K562 (cell line): ENCODE measurements around the gene C1orf167. TPM values are rescaled to one million over a fixed set of nuclear protein-coding genes. Genes with fewer than 3 reads are reported as not detected.

Experiments used
- BCOR ChIP-seq: fragments of 450-650 bp; IDR thresholded peaks from 2 replicates; pipeline ENCODE4 v1.6.1; 2016
- CCNT2 ChIP-seq: IDR thresholded peaks from 2 replicates; pipeline ENCODE4 v1.6.1; 2011; ENCODE audit warnings: borderline replicate concordance, low read depth, mild to moderate bottlenecking, moderate library complexity, mixed read lengths, low read length; ENCODE audit not compliant: insufficient read length; ENCODE audit errors: extremely low read depth
- CHD1 ChIP-seq: fragments of 200-600 bp; sonication (generic); IDR thresholded peaks from one replicate; pipeline ENCODE4 v1.6.1; 2012; ENCODE audit warnings: mild to moderate bottlenecking, moderate library complexity, low read length, inconsistent platforms
- CLOCK ChIP-seq: fragments of 250-450 bp; sonication (Bioruptor Pico); IDR thresholded peaks from 2 replicates; pipeline ENCODE4 v1.4.0; 2020; ENCODE audit warnings: mild to moderate bottlenecking, moderate library complexity, borderline replicate concordance
- CTCF ChIP-seq, 3 experiments: IDR thresholded peaks in 2 of 3; conservative IDR thresholded peaks in 1 of 3; 2 replicates each; pipeline ENCODE4 v1.5.1; 2011 to 2012; ENCODE audit warnings: low read length in 3 of 3, mild to moderate bottlenecking in 3 of 3, control low read depth in 2 of 3, improper control_type of control experiment in 1 of 3, inconsistent platforms in 1 of 3, low read depth in 1 of 3, mixed read lengths in 1 of 3, moderate library complexity in 1 of 3; ENCODE audit not compliant: insufficient read depth in 2 of 3
- ETS2 ChIP-seq: IDR thresholded peaks from 2 replicates; pipeline ENCODE4 v1.6.1; 2016; ENCODE audit warnings: borderline replicate concordance, missing genetic modification characterization, mild to moderate bottlenecking, moderate library complexity, missing compliant biosample characterization; ENCODE audit not compliant: poor library complexity, severe bottlenecking
- FOXM1 ChIP-seq, 2 experiments: fragments of 450-650 bp in 1 of 2; sonication (generic) in 1 of 2; formaldehyde crosslinking in 1 of 2; IDR thresholded peaks; 2 replicates each; pipeline versions ENCODE4 v1.6.1 to v1.9.0; 2017 to 2022; ENCODE audit warnings: low read depth in 2 of 2, mild to moderate bottlenecking in 2 of 2, missing genetic modification reagents in 1 of 2, moderate library complexity in 1 of 2
- ILK ChIP-seq: fragments of 450-650 bp; IDR thresholded peaks from 2 replicates; pipeline ENCODE4 v1.6.1; 2016; ENCODE audit warnings: missing genetic modification characterization, low read depth, mild to moderate bottlenecking, missing compliant biosample characterization, moderate library complexity, borderline replicate concordance
- MECOM ChIP-seq: fragments of 250-450 bp; sonication (Bioruptor Pico); IDR thresholded peaks from 2 replicates; pipeline ENCODE4 v1.8.0; 2022; ENCODE audit warnings: inconsistent platforms
- MLX ChIP-seq, 2 experiments: fragments of 450-650 bp in 1 of 2; sonication (generic) in 1 of 2; formaldehyde crosslinking; conservative IDR thresholded peaks; 2 replicates each; pipeline versions ENCODE4 v1.4.0 to v1.8.1; 2020 to 2022; ENCODE audit warnings: mild to moderate bottlenecking in 1 of 2, missing genetic modification reagents in 1 of 2
- PCBP1 ChIP-seq: fragments of 200-400 bp; formaldehyde crosslinking; IDR thresholded peaks from 2 replicates; pipeline ENCODE4 v1.6.1; 2018; ENCODE audit warnings: mild to moderate bottlenecking, low read depth, low read length; ENCODE audit not compliant: poor library complexity, severe bottlenecking
- PREB ChIP-seq: sonication (generic); formaldehyde crosslinking; IDR thresholded peaks from 2 replicates; pipeline ENCODE4 v1.8.1; 2023; ENCODE audit warnings: mild to moderate bottlenecking, missing genetic modification reagents
- SOX6 ChIP-seq: fragments of 450-650 bp; IDR thresholded peaks from 2 replicates; pipeline ENCODE4 v1.6.1; 2014; ENCODE audit warnings: mild to moderate bottlenecking
- SP1 ChIP-seq: sonication (generic); formaldehyde crosslinking; IDR thresholded peaks from 2 replicates; pipeline ENCODE4 v1.8.1; 2022; ENCODE audit warnings: mild to moderate bottlenecking, missing genetic modification reagents
- STAG1 ChIP-seq: sonication (generic); formaldehyde crosslinking; IDR thresholded peaks from 2 replicates; pipeline ENCODE4 v1.5.0; 2020; ENCODE audit warnings: missing genetic modification reagents, borderline replicate concordance
- ZFP30 ChIP-seq: fragments of 250-450 bp; sonication (Bioruptor Pico); IDR thresholded peaks from 2 replicates; pipeline ENCODE4 v1.8.0; 2022; ENCODE audit warnings: moderate library complexity, mild to moderate bottlenecking, inconsistent platforms, borderline replicate concordance
- ZNF140 ChIP-seq: fragments of 250-450 bp; sonication (Bioruptor Pico); IDR thresholded peaks from 2 replicates; pipeline ENCODE4 v1.8.0; 2021; ENCODE audit warnings: moderate library complexity, mild to moderate bottlenecking, inconsistent platforms
- ZNF217 ChIP-seq: sonication (generic); formaldehyde crosslinking; IDR thresholded peaks from 2 replicates; pipeline ENCODE4 v1.8.0; 2022; ENCODE audit warnings: mild to moderate bottlenecking, missing genetic modification reagents
- ZNF24 ChIP-seq: fragments of 450-650 bp; IDR thresholded peaks from 2 replicates; pipeline ENCODE4 v1.6.1; 2016
- ZNF707 ChIP-seq: fragments of 250-450 bp; sonication (Bioruptor Pico); conservative IDR thresholded peaks from 2 replicates; pipeline ENCODE4 v1.8.0; 2022; ENCODE audit warnings: inconsistent platforms, mild to moderate bottlenecking, moderate library complexity
- ZNF79 ChIP-seq: fragments of 250-450 bp; sonication (Bioruptor Pico); IDR thresholded peaks from 2 replicates; pipeline ENCODE4 v1.4.0; 2020; ENCODE audit warnings: low read depth, mild to moderate bottlenecking, moderate library complexity
- polyA plus RNA-seq, 8 experiments: library from polyadenylated mRNA; depleted of rRNA in 4 of 8; stranded (reverse) in 5 of 8; unstranded in 3 of 8; fragments of >200 nt; fragmentation: Nextera tagmentation in 2 of 8; fragmentation: Illumina TruSeq in 1 of 8; extraction: Ambion mirVana in 2 of 8; extraction: Trizol in 1 of 8; gene quantifications; 2 replicates each; pipeline versions ENCODE4 v1.2.1 to v1.2.3, GENCODE V29; 2011 to 2014; ENCODE audit warnings: inconsistent platforms in 1 of 8, missing spikeins in 1 of 8
- total RNA-seq, 7 experiments: library from RNA; depleted of rRNA in 6 of 7; stranded (reverse); fragments of >200 nt in 6 of 7; fragmentation: Illumina TruSeq in 2 of 7; extraction: Trizol in 2 of 7; gene quantifications; 2 replicates each; pipeline versions ENCODE4 v1.2.1 to v1.2.3, GENCODE V29; 2011 to 2021; ENCODE audit warnings: low replicate concordance in 1 of 7

Gene C1orf167
- total and polyA plus RNA-seq, 9 of the 15 experiments (the other 6 are each of a cell fraction or from before 2014, with no cell fraction given), result 0.22 to 0.86 (median 0.31) TPM; not detected in 2

GRCh38 chr1:11797525-11798216, 35.7 kb downstream of the C1orf167 start (continued):
- TF ChIP-seq SOX6 (peak; percentile 100), CCNT2 (peak; percentile 43), FOXM1 (IDR thresholded peaks at IDR 0.05; ENCODE audit: low read depth) (peak; percentile 83), FOXM1 (CRISPR knock-in tag; IDR thresholded peaks at IDR 0.05; ENCODE audit: low read depth) (no peak), CTCF (IDR thresholded peaks at IDR 0.05 in 2 of 3, conservative IDR thresholded peaks at IDR 0.05 in 1 of 3; ENCODE audit: insufficient read depth in 2 of 3, low read depth in 1 of 3, low read length in 3 of 3) (no peak), CHD1 (no peak), ZNF140 (no peak), STAG1 (no peak), PCBP1 (no peak), ILK (no peak), ZNF79 (CRISPR knock-in tag) (no peak; the same call in 1 of the 2 replicates), ZNF707 (CRISPR knock-in tag) (no peak), MLX (CRISPR knock-in tag; conservative IDR thresholded peaks at IDR 0.05) (no peak), MECOM (CRISPR knock-in tag) (peak; percentile 76), ETS2 (tag) (peak; percentile 11), ZNF217 (no peak), ZNF24 (peak; percentile 63; the same call in 1 of the 2 replicates), ZFP30 (CRISPR knock-in tag) (no peak), PREB (CRISPR knock-in tag) (no peak), BCOR (no peak), CLOCK (no peak), SP1 (CRISPR knock-in tag) (no peak)
